ENCODE measurements around the gene CDHR2.

DNA sequence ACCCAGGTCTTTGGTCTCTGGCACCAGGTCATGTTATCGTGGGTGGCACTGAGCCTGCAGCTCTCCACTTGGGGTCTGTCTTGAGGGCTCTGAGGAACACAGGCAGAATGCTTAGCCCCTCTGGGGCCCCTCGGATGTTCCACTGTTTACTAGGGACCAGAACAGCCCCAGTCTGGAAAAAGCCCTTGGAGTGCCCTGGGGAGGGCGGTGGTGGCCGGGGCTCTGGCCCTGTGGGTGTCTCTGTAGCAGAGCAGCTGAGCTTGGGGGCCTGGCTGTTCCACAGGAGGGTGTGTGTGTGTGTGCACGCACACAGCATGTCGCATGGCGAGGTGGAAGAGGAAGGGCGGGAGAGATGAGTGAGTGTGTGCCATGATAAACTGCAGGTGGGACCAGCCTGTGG lies 45.4 kb downstream of the CDHR2 start:
- no peak for TF ChIP-seq POLR2A (IDR thresholded peaks at IDR 0.05; ENCODE audit: low read depth, low read length)
- no peak for TF ChIP-seq POLR2AphosphoS5 (IDR thresholded peaks at IDR 0.05; ENCODE audit: low read depth, low read length)
